ENCODE results near the gene C7. TPM values are rescaled to one million over a fixed set of nuclear protein-coding genes. Genes with fewer than 3 reads are reported as not detected.

C7 gene
- total RNA-seq, 1 experiment from 2014 or later, result not detected

DNA sequence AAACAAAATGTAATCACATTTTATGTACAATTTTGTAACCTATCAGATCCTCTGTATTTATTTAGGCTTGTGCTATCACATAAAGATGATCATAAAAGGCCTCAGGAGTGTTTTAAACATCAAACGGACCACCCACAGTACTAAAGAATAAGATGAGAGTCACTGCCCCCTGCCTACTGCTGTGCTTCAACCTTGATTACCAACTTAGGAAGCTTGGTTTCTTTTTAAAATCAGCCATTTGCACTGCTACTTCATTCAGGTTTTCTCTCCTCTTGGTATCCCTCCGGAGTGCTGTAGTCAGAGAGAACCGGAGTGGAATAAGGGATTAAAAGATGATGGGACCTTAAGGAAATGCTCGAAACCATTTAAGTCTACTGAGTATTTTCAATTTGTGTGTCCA is 6.9 kb downstream of the C7 start:
- no peak for DNase-seq (ENCODE audit: low spot score)

DNA sequence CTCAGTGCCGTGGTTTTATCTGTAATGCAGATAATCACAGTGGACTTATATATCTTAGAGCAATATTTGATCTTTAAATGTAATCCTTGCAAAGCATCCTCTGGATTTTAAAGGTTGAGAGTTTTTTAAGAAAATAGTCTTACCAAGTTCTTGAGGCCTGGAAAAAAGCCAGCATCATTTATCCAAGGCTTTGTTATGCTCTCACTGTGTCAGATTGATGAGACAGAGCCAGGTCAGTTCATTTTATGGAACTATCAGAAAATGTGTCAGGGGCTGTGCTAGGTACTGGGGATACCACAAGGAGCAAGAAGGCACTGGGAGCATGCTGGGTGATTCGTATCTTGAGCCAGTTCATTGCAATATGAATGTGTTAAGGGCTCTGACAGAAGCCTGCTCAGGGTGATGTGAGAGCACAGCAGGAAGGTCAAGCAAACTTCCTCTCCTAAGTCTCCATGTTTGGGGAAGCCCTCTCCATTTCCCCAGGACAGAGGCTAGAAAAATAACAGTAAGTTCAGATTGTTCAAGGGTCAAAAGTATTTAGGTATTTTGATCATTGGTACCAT is 19.7 kb downstream of the C7 start:
- no peak for DNase-seq (ENCODE audit: low spot score)

DNA sequence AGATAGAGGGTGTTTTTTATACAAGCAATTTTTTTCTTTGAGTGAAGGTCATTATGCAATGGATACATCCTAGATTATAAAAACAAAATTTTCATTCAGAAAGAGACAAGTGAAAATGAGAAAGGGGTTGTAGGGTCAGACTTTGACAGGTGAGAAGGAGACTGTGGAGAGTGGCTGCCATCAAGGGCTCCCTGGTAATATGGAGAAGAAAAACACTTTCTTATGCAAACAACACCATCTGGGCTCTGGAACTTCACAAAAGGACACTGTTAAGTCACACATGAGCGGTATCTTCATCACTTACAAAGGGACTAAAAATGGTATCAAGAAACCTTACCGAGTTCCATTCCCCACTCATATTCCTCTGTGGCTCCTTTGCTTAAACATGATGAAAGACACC is 23.5 kb downstream of the C7 start:
- no peak for DNase-seq (ENCODE audit: low spot score)

DNA sequence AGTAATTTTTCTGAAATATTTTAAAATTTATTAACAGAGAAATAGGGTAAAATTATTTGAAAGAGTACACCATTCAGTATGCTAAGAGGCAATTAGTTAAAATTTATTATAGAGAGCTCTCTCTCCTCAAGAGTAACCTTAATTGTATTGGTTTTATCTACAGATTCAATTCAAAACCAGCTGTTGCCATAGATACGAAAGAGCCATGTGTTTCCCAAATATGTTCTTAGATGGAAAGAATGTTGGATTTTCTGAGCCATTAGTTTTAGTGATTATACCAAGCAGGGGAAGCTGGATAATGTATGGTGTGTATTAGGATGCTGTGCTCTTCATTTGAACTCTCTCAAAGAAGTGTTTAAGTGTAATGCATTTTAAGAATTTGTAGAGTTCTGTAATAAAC is 27.8 kb downstream of the C7 start:
- no peak for DNase-seq (ENCODE audit: low spot score)

DNA sequence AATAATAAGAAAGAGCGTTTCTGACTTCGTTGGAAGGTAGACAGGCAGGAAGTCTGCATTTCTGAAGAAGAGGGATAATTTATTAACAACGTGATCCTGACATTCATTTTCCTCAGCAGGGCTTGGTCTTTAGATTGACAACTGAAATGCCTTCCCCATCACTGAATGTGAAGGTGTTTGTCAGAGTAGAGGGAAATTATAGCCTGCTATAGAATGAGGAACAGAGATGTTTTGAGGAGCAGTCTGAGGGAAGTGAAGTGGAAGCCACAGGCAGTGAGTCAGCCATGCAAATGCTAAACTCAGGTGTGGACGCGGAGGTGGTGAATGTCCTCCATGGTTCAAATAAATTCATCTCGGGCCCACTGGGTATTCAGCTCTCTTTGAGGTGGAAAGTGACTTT is 30.5 kb downstream of the C7 start:
- DNase-seq (ENCODE audit: low spot score), result no peak

DNA sequence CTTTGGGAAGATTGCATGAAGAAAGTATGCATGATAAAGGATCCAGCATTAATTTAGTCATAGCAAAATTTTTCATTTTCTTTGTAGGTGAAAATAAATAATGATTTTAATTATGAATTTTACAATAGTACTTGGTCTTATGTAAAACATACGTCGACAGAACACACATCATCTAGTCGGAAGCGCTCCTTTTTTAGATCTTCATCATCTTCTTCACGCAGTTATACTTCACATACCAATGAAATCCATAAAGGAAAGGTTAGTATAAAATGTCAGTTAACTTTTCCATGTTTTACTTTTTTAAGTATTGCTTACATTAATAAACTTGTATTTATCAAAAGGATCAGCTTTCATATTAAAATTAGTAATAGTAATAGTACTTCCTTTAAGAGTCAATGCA is 35.8 kb downstream of the C7 start:
- no peak for DNase-seq (ENCODE audit: low spot score)

DNA sequence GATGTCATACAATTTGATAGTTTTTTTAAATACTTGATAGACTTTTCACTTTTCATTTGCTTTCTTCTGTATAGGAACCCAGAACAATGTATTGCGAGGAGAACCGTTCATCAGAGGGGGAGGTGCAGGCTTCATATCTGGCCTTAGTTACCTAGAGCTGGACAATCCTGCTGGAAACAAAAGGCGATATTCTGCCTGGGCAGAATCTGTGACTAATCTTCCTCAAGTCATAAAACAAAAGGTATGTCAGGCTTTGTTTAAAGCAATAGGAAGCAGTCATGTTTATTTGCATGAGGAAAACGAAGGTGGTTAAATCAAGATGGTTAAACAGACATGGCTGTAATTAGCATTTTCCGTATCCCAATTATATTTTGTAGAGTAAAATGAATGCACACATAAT is 46.0 kb downstream of the C7 start:
- DNase-seq (ENCODE audit: low spot score), result peak; percentile 6

DNA sequence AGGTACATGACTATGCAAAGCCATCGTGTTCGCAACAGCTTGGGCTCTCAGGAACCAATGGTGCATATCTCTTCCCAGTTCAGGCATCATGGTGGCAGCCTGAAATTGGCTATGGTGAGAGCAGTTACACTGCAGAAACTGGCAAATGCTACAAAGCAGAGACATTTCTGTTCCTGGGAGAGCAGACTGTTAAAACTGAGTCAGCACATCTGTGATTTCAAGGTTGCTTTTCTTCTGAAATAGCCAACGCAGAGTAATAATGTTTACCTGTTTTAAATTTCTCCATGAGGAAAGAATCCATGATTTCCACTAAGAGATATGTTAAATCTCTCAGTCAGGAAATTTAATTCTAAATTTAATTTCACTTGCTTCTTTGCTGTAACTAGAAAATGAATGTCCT is 47.8 kb downstream of the C7 start:
- no peak for DNase-seq (ENCODE audit: low spot score)

DNA sequence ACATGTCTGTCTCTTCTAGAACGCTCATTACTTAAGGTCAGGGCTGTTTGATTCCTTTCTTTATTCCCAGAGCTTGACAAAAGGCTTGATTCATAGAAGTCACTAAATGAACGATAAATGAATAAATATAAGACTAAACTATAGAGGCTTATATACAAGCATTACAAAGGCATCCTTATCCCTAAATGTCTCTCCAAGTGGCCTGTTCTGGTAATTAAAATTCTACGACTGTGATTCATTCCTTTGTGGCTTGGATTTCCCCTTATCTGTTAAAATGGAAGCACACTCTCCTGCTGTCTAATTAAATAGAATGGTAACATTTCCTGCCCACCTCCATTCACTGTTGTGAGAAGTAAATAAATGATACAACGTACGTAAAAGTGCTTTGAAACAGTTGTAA is 49.5 kb downstream of the C7 start:
- peak; percentile 62 for DNase-seq (ENCODE audit: low spot score)

DNA sequence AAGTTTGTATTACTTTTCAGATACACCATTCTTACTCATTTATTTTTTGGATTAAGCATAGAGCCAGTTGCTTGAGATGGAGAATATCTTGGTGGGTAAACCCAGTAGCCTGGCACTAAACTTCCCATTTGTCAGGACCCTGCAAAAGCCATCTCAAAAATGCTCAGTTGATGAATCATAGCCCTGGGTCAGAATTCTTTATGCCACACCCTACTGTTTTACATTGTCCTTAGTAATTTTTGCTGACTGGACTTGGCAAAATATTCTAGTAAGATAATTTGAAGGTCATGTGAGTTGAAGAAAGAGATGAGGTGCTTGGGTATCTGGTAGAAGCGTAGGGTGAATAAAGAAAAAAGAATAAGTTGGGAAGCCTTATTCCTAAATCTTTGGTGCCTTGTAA is 50.7 kb downstream of the C7 start:
- peak; percentile 61 for DNase-seq (ENCODE audit: low spot score)

DNA sequence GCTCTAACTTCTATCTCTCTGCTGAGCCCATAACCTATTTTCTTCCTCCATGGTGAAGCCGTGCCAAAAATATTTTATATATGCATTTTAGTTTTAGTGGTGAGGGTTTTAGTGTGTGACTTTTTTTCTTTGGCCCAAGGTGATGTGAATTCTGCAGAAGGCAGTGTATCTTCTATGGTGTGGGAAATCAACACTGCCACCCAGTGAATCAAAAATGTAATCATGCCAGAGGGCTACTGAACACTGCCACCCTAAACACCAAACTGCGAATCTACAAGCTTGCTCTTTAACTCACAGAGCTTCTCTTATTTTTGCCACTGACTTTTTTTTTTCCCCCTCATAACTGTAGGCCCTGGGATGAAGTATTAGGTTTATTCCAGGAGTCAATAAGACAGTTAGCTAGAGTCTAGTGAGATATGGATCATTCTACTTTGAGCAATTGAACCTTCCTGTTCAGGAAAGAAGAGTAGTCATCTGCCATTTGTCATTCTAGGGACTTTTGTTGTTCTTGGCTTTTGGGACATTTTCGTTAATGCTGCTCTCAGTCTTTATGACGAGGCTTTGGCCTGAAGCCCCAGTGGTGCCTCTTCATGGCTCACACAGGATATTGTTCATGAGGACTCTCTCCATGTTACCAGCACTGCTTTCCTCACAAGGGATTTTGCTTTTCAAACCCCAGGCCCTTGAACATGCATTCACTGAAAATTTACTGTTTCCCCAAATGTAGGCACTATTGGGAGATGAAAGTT is 53.1 kb downstream of the C7 start:
- no peak for DNase-seq (ENCODE audit: low spot score)

DNA sequence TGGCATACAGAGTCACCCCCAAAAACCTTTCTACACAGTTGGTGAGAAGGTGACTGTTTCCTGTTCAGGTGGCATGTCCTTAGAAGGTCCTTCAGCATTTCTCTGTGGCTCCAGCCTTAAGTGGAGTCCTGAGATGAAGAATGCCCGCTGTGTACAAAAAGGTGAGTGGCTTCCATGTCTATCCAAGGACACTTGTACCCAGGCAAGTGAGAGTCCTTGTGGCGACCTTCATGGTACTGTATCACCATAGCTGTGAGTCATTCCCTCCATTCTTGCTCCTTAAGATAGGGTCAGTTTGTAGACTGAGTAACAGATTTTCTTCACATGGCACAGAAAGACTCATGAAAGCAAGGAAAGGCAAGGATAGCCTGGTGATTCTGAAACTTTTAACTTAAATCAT is 63.1 kb downstream of the C7 start:
- DNase-seq (ENCODE audit: low spot score), result no peak

DNA sequence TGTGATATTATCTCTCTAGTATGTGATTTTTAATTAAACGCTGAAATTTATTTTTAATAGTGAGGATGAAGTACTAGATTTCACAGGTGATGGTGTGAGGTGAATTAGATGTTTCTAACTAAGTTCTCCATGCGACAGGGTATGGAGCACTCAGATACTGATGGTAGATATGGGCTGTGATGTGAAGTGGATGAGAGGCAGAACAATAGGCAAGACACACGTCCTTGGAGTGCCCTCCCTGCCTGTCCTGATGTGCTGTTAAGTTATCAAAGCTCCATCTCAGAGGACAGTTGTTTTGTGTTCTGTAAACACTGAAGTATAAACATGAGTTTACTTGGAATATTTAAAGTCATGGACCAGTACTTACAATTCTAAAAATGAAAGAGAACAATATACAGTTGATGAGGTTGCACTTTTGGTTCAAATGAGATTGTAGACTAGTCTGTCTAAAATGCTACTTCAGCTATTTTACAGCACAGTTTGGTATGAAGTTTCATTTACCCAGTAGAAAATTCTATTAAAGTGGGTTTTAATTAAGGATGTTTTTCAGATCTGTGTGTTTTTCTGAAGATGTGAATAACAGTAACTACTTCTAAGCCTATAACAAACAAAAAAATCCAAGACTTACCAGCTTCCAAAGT is 64.2 kb downstream of the C7 start:
- DNase-seq (ENCODE audit: low spot score), result no peak

DNA sequence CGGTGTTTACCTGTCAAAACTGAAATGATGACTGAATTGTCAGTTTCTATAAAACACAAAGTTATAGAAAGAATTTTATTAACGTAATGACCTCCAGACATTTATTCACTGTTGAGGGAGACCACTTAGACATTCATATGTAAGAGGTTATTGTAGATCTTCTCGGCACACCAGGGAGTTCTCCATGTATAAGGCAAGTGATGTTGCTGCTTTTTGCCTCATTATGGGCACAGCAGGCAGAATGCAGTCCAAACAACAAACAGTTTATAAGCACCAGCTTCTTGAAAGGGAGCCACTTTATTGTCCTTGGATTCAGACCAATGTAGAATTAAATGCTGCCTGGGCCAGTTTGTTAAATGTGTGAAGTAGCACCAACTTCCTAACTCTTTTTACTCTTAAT is 66.7 kb downstream of the C7 start:
- no peak for DNase-seq (ENCODE audit: low spot score)

DNA sequence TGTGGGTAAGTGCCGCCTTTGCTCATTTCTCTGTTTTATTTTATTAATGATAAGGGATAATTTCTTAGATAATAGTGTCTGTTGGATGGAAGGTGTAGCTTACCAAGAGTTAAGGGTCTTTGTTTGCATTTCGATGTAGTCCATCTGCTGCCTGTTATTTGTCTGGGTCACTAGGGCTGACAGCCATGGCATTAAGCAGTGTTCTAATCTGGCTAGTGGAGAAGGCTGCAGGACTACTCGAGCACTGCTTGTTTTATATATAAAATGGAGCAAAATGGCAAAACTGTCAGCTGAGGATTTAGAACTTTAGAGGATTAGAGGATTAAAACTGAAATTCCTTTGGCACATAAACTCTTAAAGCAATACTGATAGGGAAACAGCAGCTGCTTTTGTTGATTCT is 67.5 kb downstream of the C7 start:
- DNase-seq (ENCODE audit: low spot score), result no peak

DNA sequence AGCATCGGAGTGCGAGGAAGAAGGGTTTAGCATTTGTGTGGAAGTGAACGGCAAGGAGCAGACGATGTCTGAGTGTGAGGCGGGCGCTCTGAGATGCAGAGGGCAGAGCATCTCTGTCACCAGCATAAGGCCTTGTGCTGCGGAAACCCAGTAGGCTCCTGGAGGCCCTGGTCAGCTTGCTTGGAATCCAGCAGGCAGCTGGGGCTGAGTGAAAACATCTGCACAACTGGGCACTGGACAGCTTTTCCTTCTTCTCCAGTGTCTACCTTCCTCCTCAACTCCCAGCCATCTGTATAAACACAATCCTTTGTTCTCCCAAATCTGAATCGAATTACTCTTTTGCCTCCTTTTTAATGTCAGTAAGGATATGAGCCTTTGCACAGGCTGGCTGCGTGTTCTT is 72.1 kb downstream of the C7 start:
- DNase-seq (ENCODE audit: low spot score), result no peak

DNA sequence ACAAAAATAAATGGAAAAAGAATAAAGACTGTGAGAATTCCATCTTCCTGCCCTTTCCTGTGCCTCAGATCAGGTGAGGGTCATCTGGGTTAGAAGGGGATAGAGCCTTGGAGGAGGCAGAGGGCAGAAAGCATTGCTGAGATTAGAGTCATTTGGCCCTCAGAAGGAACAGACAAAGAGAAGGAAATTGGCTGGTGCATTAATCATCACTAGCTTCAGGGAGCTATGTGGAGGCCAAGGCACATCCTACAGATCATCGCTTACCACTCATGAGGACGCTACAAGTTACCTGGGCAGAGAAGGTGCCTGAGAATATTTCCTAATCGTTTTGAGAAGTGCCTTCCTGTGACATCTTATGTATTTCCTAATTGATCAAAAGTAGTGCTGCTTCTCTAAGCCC is 74.5 kb downstream of the C7 start:
- DNase-seq (ENCODE audit: low spot score), result no peak

DNA sequence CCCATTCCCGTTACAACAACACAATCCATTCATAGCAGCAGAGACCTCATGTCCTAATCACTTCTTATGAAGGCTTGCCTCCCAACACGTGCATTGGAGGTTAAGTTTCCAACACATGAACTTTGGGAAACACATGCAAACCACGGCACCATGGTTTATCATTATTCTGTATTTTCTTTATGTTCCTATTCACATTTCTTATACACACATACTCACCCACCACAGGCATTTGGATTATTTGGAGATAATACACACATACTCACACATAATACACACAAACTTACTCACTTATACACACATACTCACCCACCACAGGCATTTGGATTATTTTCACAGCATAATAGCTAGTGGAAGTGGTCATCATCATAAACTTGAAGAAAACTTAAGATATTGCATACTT is 75.6 kb downstream of the C7 start:
- no peak for DNase-seq (ENCODE audit: low spot score)

DNA sequence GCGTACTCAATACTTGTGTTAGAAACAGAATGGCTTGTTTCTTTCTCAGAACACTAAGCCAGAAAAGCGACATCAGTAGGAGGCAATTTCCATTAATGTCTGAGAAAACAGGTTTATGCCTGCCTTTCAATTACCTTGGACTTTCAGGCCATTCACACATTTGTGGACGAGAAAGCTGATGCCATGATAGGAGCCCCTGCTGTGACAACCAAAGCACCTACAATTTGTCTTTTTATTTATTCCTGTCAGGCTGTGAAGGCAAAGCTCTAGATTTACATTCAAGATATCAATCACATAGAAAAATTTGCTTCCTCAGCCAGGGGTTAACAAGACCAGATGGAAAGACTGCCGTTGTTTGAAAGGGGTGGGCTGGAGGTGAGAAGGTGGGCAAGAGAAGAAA is 76.2 kb downstream of the C7 start:
- DNase-seq (ENCODE audit: low spot score), result no peak

DNA sequence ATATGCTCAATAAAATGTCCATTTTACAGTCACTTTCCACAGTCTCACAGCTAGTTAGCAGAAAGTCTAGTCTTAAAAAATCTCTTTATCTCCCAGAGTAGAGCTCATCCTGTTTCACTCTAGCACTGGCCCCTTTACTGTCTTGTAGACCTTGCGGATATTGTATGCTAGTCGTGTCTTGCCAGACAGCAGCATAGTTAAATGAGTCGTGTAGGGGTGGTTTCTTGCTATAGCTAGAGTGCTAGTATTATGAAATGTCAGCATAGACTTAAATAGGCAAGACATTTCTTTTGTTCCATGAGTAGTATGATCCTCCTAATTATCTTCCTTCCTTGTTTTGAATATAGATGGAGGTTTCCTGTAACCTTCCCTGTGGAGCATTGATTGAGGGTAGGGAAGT is 77.4 kb downstream of the C7 start:
- DNase-seq (ENCODE audit: low spot score), result no peak

DNA sequence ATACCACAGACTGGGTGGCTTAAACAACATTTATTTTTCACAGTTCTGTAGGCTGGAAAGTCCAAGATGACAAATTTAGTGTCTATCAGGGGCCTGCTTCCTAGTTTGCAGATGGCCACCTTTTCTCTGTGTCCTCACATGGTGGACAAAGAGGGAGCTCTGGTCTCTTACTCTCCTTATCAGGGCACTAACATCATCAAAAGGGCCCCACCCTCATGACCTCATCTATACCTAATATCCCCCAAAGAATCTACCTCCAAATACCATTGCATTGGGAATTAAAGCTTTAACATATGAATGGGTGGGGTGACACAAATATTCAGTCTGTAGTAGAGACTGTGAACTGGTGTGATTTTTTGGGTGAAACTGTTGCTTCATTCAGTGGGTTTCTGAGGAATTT is 78.1 kb downstream of the C7 start:
- DNase-seq (ENCODE audit: low spot score), result no peak

DNA sequence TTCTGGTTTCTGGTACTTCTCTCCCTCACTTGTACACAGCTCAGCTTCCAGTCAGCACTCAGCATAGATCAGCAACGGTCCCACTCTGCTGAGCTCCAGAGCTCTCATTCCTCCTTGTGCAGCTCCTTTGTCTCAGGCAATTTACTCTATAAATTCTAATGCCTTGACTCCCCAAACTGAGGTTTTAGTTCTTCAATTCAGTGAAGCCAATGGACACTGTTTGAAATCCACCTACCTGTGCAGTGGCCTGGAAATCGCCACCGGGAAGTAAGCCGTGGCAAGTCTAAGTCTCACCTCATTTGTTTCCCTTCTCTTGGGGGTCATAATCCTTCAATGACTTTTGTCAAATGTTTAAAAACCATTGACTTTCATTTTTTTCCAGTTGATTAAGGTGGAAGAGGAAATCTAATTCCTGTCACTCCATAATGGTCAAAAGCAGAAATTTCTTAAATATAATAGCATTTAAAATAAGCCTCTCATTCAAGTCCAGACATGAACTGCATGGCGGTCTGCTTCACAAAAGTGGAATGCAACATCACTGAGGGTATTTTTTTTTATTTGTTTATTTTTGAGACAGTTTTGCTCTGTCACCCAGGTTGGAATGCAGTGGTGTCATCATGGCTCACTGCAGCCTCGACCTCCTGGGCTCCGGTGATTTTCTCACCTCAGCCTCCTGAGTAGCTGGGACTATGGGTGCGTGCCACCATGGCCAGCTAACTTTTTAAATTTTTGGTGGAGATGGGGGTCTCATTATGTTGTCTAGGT is 79.6 kb downstream of the C7 start:
- peak; percentile 35 for DNase-seq (ENCODE audit: low spot score)

All from A172 (cell line).